Dermis microvascular lymphatic vessel endothelial cell (primary cell): ENCODE measurements around the gene SHISAL1. TPM values are rescaled to one million over a fixed set of nuclear protein-coding genes. Genes with fewer than 3 reads are reported as not detected.

Experiments
- DNase-seq, 2 donors: peaks; one replicate each; pipeline versions ENCODE4 v3.0.0 to v3.0.0-alpha.2; 2010; ENCODE audit warnings: low read depth in 2 of 2
- total RNA-seq: library from RNA; depleted of rRNA; stranded (reverse); fragments of >200 nt; gene quantifications from 2 replicates; pipeline ENCODE4 v1.2.1, GENCODE V29; 2014

The SHISAL1 gene
- total RNA-seq, 1 donor from 2014 or later, result under 0.01 TPM

DNA sequence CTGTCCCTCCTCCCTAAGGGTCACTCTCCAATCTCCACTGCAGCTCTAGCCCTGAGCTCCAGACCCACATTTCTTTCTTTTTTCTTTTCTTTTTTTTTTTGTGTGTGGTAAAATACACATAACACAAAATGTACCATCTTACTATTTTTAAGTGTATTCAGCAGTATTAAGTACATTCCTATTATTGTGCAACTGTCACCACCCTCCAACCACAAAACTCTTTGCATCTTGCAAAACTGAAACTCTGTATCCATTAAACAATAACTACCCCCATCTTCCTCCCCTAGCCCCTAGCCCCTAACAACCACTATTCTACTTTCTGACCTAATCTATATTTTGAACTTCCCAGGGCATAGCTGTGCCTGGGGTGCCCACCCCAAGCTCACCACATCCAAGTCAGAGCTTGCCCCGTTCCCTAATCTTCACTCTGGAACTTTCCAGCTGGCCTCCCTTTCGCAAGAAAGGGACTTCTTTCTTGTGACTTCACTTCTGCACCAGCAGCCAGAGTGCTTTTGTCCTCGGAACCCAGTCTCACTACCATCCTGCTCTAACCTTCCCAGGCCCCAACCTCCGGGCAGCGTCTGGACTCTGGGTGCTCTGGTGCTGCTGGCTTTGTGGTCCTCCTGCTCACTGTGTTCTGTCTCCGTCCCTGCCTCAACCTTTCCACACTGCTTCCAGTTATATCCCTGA, 101.3 kb downstream of the SHISAL1 start:
- DNase-seq, result no peak

GRCh38 chr22:44210722-44211121, 102.0 kb downstream of the SHISAL1 start:
- no peak for DNase-seq

- DNase-seq, result no peak
Observed at GRCh38 chr22:44209343-44209742, 103.4 kb downstream of the SHISAL1 start.

DNA sequence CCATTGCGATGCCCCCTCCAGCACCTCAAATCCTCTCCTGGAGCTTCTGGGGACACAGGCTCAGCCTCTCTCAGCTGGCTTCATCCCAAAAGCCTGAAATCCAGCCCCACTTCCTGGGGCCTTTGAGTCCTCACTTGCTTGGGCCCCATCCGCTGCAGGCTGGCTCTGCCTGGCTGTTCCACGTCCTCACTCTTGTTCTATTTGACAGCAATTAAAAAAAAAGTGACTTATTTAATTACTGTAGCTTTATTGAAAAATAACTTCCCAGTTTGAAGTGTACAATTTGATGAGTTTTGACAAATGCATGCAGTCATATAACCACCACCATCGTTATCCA, 104.8 kb downstream of the SHISAL1 start:
- DNase-seq, result no peak

DNA sequence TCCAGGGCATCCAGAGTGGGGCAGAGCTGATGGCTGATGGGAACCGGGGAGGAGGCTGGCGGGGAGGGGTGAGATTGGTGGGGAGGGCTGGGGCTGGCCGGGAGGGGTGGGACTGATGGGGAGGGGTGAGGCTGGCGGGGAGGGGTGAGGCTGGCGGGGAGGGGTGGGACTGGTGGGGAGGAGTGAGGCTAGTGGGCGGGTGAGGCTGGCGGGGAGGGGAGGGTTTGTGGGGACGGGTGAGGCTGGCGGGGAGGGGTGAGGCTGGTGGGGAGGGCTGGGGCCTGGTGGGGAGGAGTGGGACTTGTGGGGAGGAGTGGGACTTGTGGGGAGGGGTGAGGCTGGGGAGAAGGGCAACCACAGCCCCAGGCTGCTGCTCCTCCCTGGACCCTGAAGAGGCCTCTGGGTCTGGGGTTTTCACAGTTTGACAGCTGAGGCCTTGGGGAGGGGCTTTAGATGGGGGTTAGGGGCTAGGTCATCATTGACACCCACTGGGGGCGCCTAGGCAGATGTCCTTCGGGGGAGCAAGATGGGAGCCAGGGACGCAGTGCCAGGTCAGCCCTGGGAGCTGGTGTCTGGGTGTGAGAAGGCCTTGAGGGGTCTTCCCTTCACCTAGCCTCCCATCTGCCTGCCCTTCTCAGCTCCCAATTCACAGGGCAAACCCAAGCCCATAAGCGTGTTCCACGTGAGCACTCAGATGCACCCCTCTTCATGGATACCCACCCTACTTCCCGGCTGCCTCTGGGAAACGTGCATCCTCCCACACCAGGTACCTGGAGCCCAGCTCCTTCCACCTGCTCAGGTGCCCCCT, 105.4 kb downstream of the SHISAL1 start:
- DNase-seq, result no peak

DNA sequence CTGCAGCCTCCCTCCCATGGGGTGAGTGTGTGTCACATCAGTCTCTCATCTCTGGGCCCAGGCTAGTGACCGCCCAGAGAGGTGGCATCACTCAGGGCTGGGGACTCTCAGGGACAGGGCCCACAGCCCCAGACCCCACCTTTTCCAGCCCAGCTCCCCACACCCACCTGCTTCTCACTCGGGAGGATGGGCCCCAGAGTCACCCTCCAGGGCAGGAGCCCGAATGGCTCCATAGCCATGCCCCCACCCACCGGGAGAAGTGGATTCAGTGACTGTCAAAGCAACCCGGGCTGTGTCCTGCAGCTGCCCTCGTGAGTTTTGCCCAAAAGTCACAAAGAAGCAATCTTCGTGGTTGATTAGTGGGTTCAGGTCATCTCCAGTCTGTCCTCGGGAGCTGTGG, 106.1 kb downstream of the SHISAL1 start:
- no peak for DNase-seq

GRCh38 chr22:44206330-44206645, 106.5 kb downstream of the SHISAL1 start:
- no peak for DNase-seq

- DNase-seq, result no peak
Observed at GRCh38 chr22:44205516-44206329, 107.0 kb downstream of the SHISAL1 start.

GRCh38 chr22:44204739-44205515, 107.8 kb downstream of the SHISAL1 start:
- no peak for DNase-seq

DNA sequence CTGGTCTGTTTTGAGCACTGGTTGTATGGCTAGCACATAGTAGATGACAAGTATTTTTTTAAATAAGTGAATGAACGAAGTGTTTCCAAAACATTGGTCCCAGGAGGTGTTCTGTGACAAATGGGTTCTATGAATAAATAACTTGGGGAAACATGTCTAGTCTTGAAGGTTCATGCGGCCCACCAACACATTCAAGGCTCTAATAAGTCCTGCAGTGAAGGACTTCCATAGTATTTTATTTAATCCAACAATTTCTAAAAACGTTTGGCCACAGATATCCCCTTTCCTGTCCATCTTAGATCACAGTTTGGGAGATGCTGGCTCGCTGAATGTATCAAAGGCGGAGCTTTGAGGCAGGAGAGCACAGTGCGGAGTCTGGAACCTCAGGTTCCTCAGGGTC, 109.5 kb downstream of the SHISAL1 start:
- DNase-seq, result no peak

- DNase-seq, result no peak
Observed at GRCh38 chr22:44202261-44202789, 110.4 kb downstream of the SHISAL1 start.

DNA sequence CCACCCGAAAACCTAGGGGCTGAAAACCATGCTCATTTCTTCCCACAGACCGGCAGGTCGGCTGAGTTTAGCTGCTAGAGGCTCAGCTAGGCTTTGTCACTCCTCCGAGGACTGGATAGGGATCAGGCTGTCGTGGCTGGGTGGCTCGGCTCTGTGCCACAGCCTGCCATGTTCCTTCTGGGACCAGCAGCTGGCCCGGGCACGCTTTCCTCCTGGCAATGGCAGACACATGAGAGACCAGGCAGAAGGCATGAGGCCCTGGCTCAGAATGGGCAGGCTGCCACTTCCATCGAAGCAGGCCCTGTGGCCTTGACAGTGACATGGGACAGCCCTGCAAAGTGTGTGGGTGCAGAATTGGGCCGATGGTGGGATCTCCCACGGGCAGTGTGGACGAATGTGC, 111.1 kb downstream of the SHISAL1 start:
- DNase-seq, result no peak

DNA sequence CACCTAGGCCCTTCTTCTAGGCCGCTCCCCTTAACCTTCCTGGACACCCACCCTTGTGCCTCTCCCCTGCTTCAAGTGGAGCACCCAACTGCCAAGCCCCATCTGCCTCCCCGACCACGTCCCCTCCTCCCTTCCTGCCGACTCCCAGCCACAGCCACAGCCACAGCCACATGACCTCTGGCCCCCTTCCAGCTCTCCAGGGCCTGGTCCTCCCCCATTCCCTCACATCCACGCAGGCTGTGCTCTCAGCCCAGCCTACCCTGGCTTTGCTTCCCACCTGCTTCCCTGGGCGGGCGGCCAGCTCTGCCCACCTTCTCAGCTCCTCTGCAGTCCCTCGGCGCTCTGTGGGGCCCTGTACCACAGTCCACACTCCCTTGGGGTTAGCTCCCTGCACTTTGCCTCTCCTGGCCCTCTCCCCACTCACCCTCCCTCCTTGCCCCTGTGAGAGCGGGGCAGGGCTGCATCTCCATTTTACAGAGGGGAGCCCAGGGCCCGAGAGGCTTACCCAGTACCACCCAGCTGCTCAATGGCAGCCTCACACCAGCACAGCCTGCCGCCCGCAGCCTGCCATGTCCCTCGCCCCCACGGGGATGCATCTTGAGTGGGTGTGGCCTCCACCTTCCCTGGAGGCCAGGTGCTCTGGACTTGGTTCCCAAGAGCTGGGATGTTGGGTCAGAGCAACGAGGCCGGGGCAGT, 111.7 kb downstream of the SHISAL1 start:
- no peak for DNase-seq

DNA sequence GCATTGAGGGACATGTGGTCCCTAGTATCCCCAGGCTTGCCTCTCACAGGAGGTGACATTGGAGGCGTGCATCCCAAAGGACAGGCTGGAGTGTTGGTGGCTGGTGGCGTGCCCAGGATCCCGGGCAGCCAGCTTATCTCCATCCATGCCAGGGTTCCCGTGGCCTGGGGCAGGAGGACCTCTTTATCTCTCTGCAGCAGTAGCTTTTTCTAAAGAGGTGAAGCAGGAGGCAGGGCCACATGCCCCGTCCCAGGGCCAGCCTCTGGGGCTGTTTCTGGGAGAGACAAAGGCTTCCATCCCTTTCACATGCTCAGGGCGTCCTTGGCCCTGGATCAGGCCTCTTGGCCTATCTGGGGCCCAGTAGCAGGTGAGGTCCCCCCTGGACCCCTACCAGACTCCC, 112.3 kb downstream of the SHISAL1 start:
- DNase-seq, result no peak

DNA sequence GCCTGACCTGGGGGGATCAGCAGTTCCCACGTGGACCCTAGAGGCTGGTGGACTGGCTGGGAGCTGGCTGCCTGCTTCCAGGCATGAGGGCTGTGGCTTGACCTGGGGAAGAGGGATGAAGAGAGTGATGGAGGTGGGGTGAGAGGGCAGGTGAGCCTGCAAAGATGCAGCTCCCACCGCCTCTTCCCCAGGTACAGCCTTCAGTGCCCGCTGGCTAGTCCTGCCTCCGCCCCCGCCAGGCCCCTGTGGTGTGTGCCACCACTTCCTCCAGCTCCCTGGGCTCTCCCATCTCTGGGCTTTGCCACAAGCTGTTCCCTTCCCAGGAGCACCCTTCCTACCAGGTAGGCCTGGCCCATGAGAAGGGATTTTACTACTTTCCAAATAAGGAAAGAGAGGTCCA, 112.9 kb downstream of the SHISAL1 start:
- DNase-seq, result no peak

- DNase-seq, result no peak
Observed at GRCh38 chr22:44199164-44199563, 113.6 kb downstream of the SHISAL1 start.

- no peak for DNase-seq
Observed at GRCh38 chr22:44197271-44197670, 115.5 kb downstream of the SHISAL1 start.

DNA sequence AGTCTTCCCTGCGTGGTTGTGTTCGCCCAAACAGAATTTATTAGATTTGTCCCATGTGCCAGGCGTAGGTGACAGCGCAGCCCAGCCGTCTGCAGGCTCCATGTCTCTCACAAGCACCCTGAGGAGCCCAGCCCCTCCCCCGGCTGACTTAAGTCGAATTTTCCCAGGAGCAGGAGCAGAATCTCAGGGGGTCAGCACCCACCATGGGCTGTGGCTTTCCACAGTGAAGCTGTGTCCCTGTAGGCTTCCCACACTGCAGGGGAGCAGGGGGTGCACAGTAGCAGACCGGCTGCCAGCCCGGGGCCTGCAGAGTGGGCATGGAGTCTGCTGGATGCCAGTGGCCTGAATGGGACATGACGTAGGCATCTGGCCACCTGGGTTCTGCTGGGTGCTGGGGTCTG, 116.0 kb downstream of the SHISAL1 start:
- no peak for DNase-seq

DNA sequence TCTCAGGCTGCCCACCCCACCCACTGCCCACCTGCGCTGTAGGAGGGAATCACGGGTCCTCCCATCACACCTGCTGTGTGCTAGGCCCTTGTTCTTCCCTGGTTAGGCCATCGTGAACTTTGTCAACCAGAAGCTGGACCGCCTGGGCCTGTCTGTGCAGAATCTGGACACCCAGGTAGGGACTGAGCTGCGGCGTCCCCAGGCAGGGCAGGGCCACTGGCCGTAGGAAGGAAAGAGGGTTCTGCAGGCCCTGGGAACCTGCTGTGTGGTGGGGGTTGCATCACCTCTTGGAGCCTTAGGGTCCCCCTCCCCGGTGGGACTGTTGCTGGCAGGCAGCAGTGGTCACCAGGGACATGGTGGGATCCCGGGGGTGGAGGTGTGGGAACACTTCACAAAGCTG, 116.5 kb downstream of the SHISAL1 start:
- no peak for DNase-seq

DNA sequence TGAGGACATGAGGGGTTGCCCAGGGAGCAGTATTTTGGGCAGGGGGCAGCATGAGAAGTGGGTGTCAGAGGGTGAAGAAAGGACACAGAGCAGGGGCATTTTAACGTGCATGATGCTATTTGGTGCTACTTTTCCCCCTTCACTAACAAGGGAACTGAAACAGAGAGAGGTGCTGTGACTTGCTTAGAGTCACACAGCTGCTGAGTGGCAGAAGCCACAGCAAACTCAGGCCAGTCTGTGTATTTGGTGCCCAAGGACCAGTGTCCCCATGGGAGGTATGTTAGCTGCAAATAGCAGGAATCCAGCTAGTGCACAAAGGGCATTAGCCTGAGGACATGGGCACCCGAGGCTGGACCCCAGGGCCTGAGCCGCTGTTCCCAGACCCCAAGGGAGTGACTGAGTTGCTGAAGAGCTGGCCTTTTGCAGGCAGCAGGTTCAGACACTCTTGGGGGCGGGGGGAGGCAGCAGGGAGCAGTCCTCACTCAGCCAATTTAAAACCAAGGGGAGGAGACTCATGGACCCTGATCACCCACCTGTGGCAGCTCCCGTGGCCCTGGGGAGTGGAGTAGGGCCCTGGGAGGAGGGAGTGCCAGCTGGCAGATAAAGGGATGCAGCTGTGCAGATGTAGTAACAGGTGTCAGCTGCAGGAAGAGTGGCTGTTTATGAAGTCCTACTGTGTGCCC, 117.4 kb downstream of the SHISAL1 start:
- no peak for DNase-seq
